Panc1 (cell line): ENCODE data around the gene CETN3. TPM values are rescaled to one million over a fixed set of nuclear protein-coding genes. Genes with fewer than 3 reads are reported as not detected.

Experiments
- ATAC-seq: fragments of 200-7000 bp; cut with Tn5 transposase; 2 replicates; pipeline ENCODE4 v1.9.1; 2020; ENCODE audit warnings: mild to moderate bottlenecking, moderate library complexity
- BruUV-seq: library from RNA; stranded (reverse); fragments of 400-500 nt; replicated peaks from 2 replicates; lab custom pipeline; 2021; lab: Mats Ljungman, UMichigan
- CTCF ChIA-PET: fragments of 300-600 bp; sonication (Branson Sonifier 250); formaldehyde crosslinking; loops from one replicate; lab custom pipeline; 2022; ENCODE audit warnings: antibody characterized with exemption; lab: Charles Lee
- POLR2A ChIA-PET: fragments of 300-600 bp; sonication (Branson Sonifier 250); formaldehyde crosslinking; loops from one replicate; lab custom pipeline; 2022; ENCODE audit warnings: antibody characterized with exemption; lab: Charles Lee
- DNase-seq: peaks from one replicate; pipeline ENCODE4 v3.0.0-alpha.2; 2010; ENCODE audit warnings: low read depth, low spot score
- H3K27ac ChIP-seq: 2 replicates; pipeline ENCODE4 v1.5.1; 2011; ENCODE audit warnings: mild to moderate bottlenecking, low read length, inconsistent platforms
- H3K27me3 ChIP-seq: fragments of 200-500 bp; sonication (Bioruptor generic); 2 replicates; pipeline ENCODE4 v1.6.0; 2014; ENCODE audit warnings: low read length, inconsistent platforms; ENCODE audit not compliant: control insufficient read depth, insufficient read depth
- H3K36me3 ChIP-seq: fragments of 200-500 bp; sonication (Bioruptor generic); 2 replicates; pipeline ENCODE4 v1.5.1; 2014; ENCODE audit warnings: inconsistent platforms, mild to moderate bottlenecking, low read length, moderate library complexity; ENCODE audit not compliant: control insufficient read depth, insufficient read depth
- H3K4me1 ChIP-seq: 2 replicates; pipeline ENCODE4 v1.5.1; 2011; ENCODE audit warnings: inconsistent platforms, mild to moderate bottlenecking, low read length, moderate library complexity; ENCODE audit not compliant: control insufficient read depth, insufficient read depth
- H3K4me3 ChIP-seq, 2 experiments: 2 replicates each; pipeline ENCODE4 v1.5.1; 2011 to 2012; ENCODE audit warnings: low read depth in 2 of 2, low read length in 2 of 2, mild to moderate bottlenecking in 2 of 2, inconsistent platforms in 1 of 2, moderate library complexity in 1 of 2
- H3K9me3 ChIP-seq: fragments of 200-500 bp; sonication (Bioruptor generic); 2 replicates; pipeline ENCODE4 v1.5.1; 2014; ENCODE audit warnings: low read depth, mild to moderate bottlenecking, inconsistent platforms, low read length, moderate library complexity; ENCODE audit not compliant: control insufficient read depth, insufficient read depth
- CTCF ChIP-seq: fragments of 450-650 bp; IDR thresholded peaks from 2 replicates; pipeline ENCODE4 v1.5.1; 2017; ENCODE audit warnings: mild to moderate bottlenecking
- POLR2AphosphoS5 ChIP-seq: IDR thresholded peaks from 2 replicates; pipeline ENCODE4 v1.6.1; 2012; ENCODE audit warnings: mild to moderate bottlenecking, low read depth, low read length, moderate library complexity
- REST ChIP-seq, 2 experiments: IDR thresholded peaks; 2 replicates each; pipeline ENCODE4 v1.6.1; 2011 to 2012; ENCODE audit warnings: low read depth in 2 of 2, control low read depth in 1 of 2, low read length in 1 of 2, mild to moderate bottlenecking in 1 of 2, moderate library complexity in 1 of 2; ENCODE audit not compliant: insufficient read depth in 1 of 2
- SIN3A ChIP-seq: IDR thresholded peaks from 2 replicates; pipeline ENCODE4 v1.6.1; 2012; ENCODE audit warnings: low read depth, mild to moderate bottlenecking, low read length, moderate library complexity, borderline replicate concordance; ENCODE audit not compliant: insufficient read depth
- TCF7L2 ChIP-seq: IDR thresholded peaks from 2 replicates; pipeline ENCODE4 v1.6.1; 2011; ENCODE audit warnings: mild to moderate bottlenecking, low read depth, low read length, inconsistent platforms
- in situ Hi-C: cut with HindIII; loops from 2 replicates; pipeline ENCODE4 v1.10.0; 2016; ENCODE audit warnings: low sequenced_read_pairs, low pct_unique_long_range_greater_than_20kb
- intact Hi-C: fragments of 100-400 bp; cut with micrococcal nuclease; formaldehyde crosslinking; loops from one replicate; pipeline ENCODE4 v1.10.0; 2022; ENCODE audit not compliant: unreplicated experiment
- total RNA-seq: library from RNA; stranded (reverse); gene quantifications from one replicate; pipeline ENCODE4 v1.2.1, GENCODE V29; 2021; ENCODE audit not compliant: unreplicated experiment

CETN3 gene
- total RNA-seq, 1 experiment from 2014 or later, result 30.6 TPM

- intact Hi-C loops (no loop called here), in situ Hi-C loops (no loop called here)
- no peak for DNase-seq
- ATAC-seq, result no peak
- CTCF ChIA-PET, result no interaction called here
- Histone ChIP-seq H3K27me3 (peaks cover 5% of the 10 kb centered on the region; the same call in 1 of the 2 replicates), H3K9me3 (no peaks in the 10 kb centered on the region), H3K27ac (no peak overlapping the region), H3K36me3 (no peaks in the 10 kb centered on the region), H3K4me3 (no peak overlapping the region), H3K4me1 (no peaks in the 10 kb centered on the region)
- POLR2A ChIA-PET, result interaction anchor here (0.6 kb wide), 1 partner anchor 15 kb away, joined by 3 read pairs; the partner anchor contains the start of gene CETN3
- BruUV-seq, result no TSS peak
- TF ChIP-seq POLR2AphosphoS5 (no peak), TCF7L2 (no peak), CTCF (no peak), SIN3A (no peak), REST (IDR thresholded peaks at IDR 0.05; ENCODE audit: insufficient read depth in 1 of 2, low read depth in 2 of 2, low read length in 1 of 2) (no peak)
Measured at GRCh38 chr5:90424245-90424644, 14.7 kb upstream of the CETN3 start.

- Histone ChIP-seq H3K27ac (no peak overlapping the region), H3K27me3 (no peaks in the 10 kb centered on the region), H3K4me1 (no peaks in the 10 kb centered on the region), H3K9me3 (no peaks in the 10 kb centered on the region), H3K36me3 (no peaks in the 10 kb centered on the region), H3K4me3 (no peak overlapping the region)
- intact Hi-C loops, result no loop called here
- TF ChIP-seq TCF7L2 (no peak), SIN3A (no peak), CTCF (peak; percentile 62), POLR2AphosphoS5 (no peak), REST (IDR thresholded peaks at IDR 0.05; ENCODE audit: insufficient read depth in 1 of 2, low read depth in 2 of 2, low read length in 1 of 2) (no peak)
- ChIA-PET CTCF (interaction anchor here (0.5 to 0.6 kb wide), 2 partner anchors 19 to 184 kb away, joined by 4 to 9 read pairs; no protein-coding TSS in a partner anchor), POLR2A (no interaction called here)
- in situ Hi-C loops, result no loop called here
- ATAC-seq, result peak; percentile 90
- DNase-seq, result no peak
- BruUV-seq, result no TSS peak
Measured at GRCh38 chr5:90421136-90421535, 11.6 kb upstream of the CETN3 start.
